ENCODE results near the gene CRYL1.

The CRYL1 gene

GRCh38 chr13:20363172-20363571 is 162.5 kb downstream of the CRYL1 start:
- TF ChIP-seq TAF1 (IDR thresholded peaks at IDR 0.05; ENCODE audit: borderline replicate concordance, insufficient read depth, low read length) = no peak
- no peak for TF ChIP-seq REST (IDR thresholded peaks at IDR 0.05; ENCODE audit: insufficient read depth in 1 of 2, low read depth in 2 of 2, low read length in 2 of 2)
- no peak for TF ChIP-seq POLR2AphosphoS5 (IDR thresholded peaks at IDR 0.05; ENCODE audit: low read depth, low read length)
- no peak for TF ChIP-seq SIN3A (IDR thresholded peaks at IDR 0.05; ENCODE audit: borderline replicate concordance, insufficient read depth, low read length)
- no peak for TF ChIP-seq FOXP2 (optimal IDR thresholded peaks at IDR 0.05; ENCODE audit: borderline replicate concordance, extremely low read depth, extremely low read length, insufficient read depth)

GRCh38 chr13:20362484-20363041 is 163.1 kb downstream of the CRYL1 start:
- TF ChIP-seq SIN3A (IDR thresholded peaks at IDR 0.05; ENCODE audit: borderline replicate concordance, insufficient read depth, low read length) = no peak

DNA sequence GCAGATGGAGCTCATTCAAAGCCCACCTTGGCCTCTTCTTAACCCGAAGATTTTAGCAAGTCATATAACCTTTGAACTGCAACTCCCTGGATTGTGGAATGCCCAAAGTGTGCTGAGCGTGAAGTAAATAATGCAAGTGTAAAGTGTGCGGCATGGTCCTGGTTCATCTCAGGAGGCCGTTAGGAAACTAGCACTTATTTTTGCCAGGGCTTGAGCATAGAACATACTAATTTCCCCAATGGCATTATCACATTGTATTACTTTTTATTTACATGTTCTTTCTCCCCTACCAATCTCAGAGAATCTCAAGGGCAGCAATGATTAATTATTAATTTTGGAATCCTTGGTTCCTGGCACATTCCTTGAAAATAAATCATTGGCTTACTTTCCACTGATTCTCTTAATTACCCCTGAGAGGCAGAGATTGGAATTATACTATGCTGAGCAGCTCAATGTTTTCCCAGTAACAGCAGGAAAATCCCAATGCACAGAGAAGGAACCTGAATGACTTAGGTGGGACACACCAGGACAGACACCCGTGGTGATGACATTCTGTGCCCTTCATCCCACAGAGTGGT is 164.7 kb downstream of the CRYL1 start:
- TF ChIP-seq POLR2AphosphoS5 (IDR thresholded peaks at IDR 0.05; ENCODE audit: low read depth, low read length) = no peak
- TF ChIP-seq REST (IDR thresholded peaks at IDR 0.05; ENCODE audit: insufficient read depth in 1 of 2, low read depth in 2 of 2, low read length in 2 of 2) = no peak
- TF ChIP-seq TAF1 (IDR thresholded peaks at IDR 0.05; ENCODE audit: borderline replicate concordance, insufficient read depth, low read length) = no peak
- no peak for TF ChIP-seq FOXP2 (optimal IDR thresholded peaks at IDR 0.05; ENCODE audit: borderline replicate concordance, extremely low read depth, extremely low read length, insufficient read depth)
- TF ChIP-seq SIN3A (IDR thresholded peaks at IDR 0.05; ENCODE audit: borderline replicate concordance, insufficient read depth, low read length) = no peak

- TF ChIP-seq POLR2AphosphoS5 (IDR thresholded peaks at IDR 0.05; ENCODE audit: low read depth, low read length) = no peak
- TF ChIP-seq REST (IDR thresholded peaks at IDR 0.05; ENCODE audit: insufficient read depth in 1 of 2, low read depth in 2 of 2, low read length in 2 of 2) = no peak
- TF ChIP-seq FOXP2 (optimal IDR thresholded peaks at IDR 0.05; ENCODE audit: borderline replicate concordance, extremely low read depth, extremely low read length, insufficient read depth) = no peak
- no peak for TF ChIP-seq TAF1 (IDR thresholded peaks at IDR 0.05; ENCODE audit: borderline replicate concordance, insufficient read depth, low read length)
- no peak for TF ChIP-seq SIN3A (IDR thresholded peaks at IDR 0.05; ENCODE audit: borderline replicate concordance, insufficient read depth, low read length)
These were observed 165.6 kb downstream of the CRYL1 start for GRCh38 chr13:20360041-20360491.

DNA sequence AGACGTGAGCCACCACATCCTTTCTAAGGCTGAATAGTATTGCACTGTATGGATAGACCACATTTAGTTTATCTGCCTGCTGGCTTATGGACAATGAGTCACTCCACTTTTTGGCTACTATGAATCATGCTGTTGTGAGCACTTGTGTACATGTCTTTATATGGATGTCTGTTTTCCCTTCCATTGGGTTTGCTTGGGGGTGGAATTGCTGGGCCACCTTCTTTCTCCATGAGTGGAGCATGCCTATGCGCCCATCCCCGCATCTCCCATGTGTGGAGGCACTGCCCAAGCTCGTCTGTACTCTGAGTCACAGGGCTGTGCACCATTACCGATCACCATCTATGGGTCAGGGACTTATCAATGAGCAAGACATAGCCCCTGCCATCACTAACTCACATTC is 166.3 kb downstream of the CRYL1 start:
- TF ChIP-seq FOXP2 (optimal IDR thresholded peaks at IDR 0.05; ENCODE audit: borderline replicate concordance, extremely low read depth, extremely low read length, insufficient read depth) = no peak

GRCh38 chr13:20358022-20358421 is 167.6 kb downstream of the CRYL1 start:
- no peak for TF ChIP-seq POLR2AphosphoS5 (IDR thresholded peaks at IDR 0.05; ENCODE audit: low read depth, low read length)
- TF ChIP-seq SIN3A (IDR thresholded peaks at IDR 0.05; ENCODE audit: borderline replicate concordance, insufficient read depth, low read length) = no peak
- TF ChIP-seq TAF1 (IDR thresholded peaks at IDR 0.05; ENCODE audit: borderline replicate concordance, insufficient read depth, low read length) = no peak
- TF ChIP-seq FOXP2 (optimal IDR thresholded peaks at IDR 0.05; ENCODE audit: borderline replicate concordance, extremely low read depth, extremely low read length, insufficient read depth) = no peak
- no peak for TF ChIP-seq REST (IDR thresholded peaks at IDR 0.05; ENCODE audit: insufficient read depth in 1 of 2, low read depth in 2 of 2, low read length in 2 of 2)
